Activated CD4-positive, CD25-positive, alpha-beta regulatory T cell (primary cell): Measurements from ENCODE around the gene TRAF7.

Experiments
- DNase-seq, 4 experiments: peaks; one replicate each; lab custom pipeline; 2025; lab: John Stamatoyannopoulos, UW

TRAF7 gene

GRCh38 chr16:2147981-2148671 lies 7.5 kb upstream of the TRAF7 start, which contains the start of gene RAB26:
TSS of gene RAB26 (plus strand) at chr16:2148625. CDS start at chr16:2148784, 159 bp downstream.
- peak in 2 of 4 experiments; percentile 19 to 34 for DNase-seq

GRCh38 chr16:2148714-2149629 lies 6.6 kb upstream of the TRAF7 start:
- DNase-seq: no peak

- DNase-seq: no peak
These were observed 5.8 kb upstream of the TRAF7 start for GRCh38 chr16:2149630-2150417.

- DNase-seq: no peak
These were observed 5.0 kb upstream of the TRAF7 start for GRCh38 chr16:2150418-2151187.

- DNase-seq: no peak
These were observed 4.1 kb upstream of the TRAF7 start for GRCh38 chr16:2151188-2152091.

- no peak for DNase-seq
These were observed 2.7 kb upstream of the TRAF7 start for GRCh38 chr16:2152695-2153506.

GRCh38 chr16:2154533-2155090 lies 970 bp upstream of the TRAF7 start:
- no peak for DNase-seq

GRCh38 chr16:2155977-2156848 lies 631 bp downstream of the TRAF7 start:
- DNase-seq: no peak

GRCh38 chr16:2156849-2157224 lies 1.3 kb downstream of the TRAF7 start:
- no peak for DNase-seq

GRCh38 chr16:2157480-2158261 lies 2.1 kb downstream of the TRAF7 start:
- no peak for DNase-seq

GRCh38 chr16:2158262-2158638 lies 2.7 kb downstream of the TRAF7 start:
- no peak for DNase-seq

- no peak for DNase-seq
These were observed 3.7 kb downstream of the TRAF7 start for GRCh38 chr16:2159175-2159838.

- no peak for DNase-seq
These were observed 5.5 kb downstream of the TRAF7 start for GRCh38 chr16:2160915-2161551.

GRCh38 chr16:2161911-2162310 lies 6.3 kb downstream of the TRAF7 start:
- no peak for DNase-seq

- no peak for DNase-seq
These were observed 7.1 kb downstream of the TRAF7 start for GRCh38 chr16:2162676-2163118.

- no peak for DNase-seq
These were observed 7.8 kb downstream of the TRAF7 start for GRCh38 chr16:2163211-2163881.
